Dendritic cell treated with granulocyte-macrophage colony-stimulating factor and Interleukin-4, amounts not matched to agents 40 ng/mL and 50 ng/mL, for 4 days (primary cell): Measurements from ENCODE around the gene CTNND2.

ENCODE experiments used
- H3K27ac Mint-ChIP-seq: one replicate; pipeline ENCODE4 v1.8.0; 2022; ENCODE audit warnings: mild to moderate bottlenecking, mixed read lengths
- H3K27me3 Mint-ChIP-seq: one replicate; pipeline ENCODE4 v1.8.0; 2022; ENCODE audit warnings: mild to moderate bottlenecking, mixed read lengths
- H3K36me3 Mint-ChIP-seq: one replicate; pipeline ENCODE4 v1.8.0; 2022; ENCODE audit warnings: low read depth, mixed read lengths
- H3K4me1 Mint-ChIP-seq: one replicate; pipeline ENCODE4 v1.8.0; 2022; ENCODE audit warnings: low read depth, mixed read lengths
- H3K4me3 Mint-ChIP-seq: one replicate; pipeline ENCODE4 v1.8.0; 2022; ENCODE audit warnings: mild to moderate bottlenecking, moderate library complexity, mixed read lengths
- H3K9me3 Mint-ChIP-seq: one replicate; pipeline ENCODE4 v1.8.0; 2022; ENCODE audit warnings: mixed read lengths
- intact Hi-C: fragments of 100-400 bp; cut with micrococcal nuclease; formaldehyde crosslinking; loops from one replicate; pipeline ENCODE4 v1.15.0; 2022

The CTNND2 gene

GRCh38 chr5:11385901-11386293 lies 518.3 kb downstream of the CTNND2 start:
- Mint-ChIP-seq H3K4me3 (no peak overlapping the region), H3K4me1 (peaks cover 5% of the 10 kb centered on the region), H3K9me3 (no peaks in the 10 kb centered on the region), H3K36me3 (no peaks in the 10 kb centered on the region), H3K27ac (no peak overlapping the region), H3K27me3 (peaks cover 58% of the 10 kb centered on the region)
- intact Hi-C loops = no loop called here

DNA sequence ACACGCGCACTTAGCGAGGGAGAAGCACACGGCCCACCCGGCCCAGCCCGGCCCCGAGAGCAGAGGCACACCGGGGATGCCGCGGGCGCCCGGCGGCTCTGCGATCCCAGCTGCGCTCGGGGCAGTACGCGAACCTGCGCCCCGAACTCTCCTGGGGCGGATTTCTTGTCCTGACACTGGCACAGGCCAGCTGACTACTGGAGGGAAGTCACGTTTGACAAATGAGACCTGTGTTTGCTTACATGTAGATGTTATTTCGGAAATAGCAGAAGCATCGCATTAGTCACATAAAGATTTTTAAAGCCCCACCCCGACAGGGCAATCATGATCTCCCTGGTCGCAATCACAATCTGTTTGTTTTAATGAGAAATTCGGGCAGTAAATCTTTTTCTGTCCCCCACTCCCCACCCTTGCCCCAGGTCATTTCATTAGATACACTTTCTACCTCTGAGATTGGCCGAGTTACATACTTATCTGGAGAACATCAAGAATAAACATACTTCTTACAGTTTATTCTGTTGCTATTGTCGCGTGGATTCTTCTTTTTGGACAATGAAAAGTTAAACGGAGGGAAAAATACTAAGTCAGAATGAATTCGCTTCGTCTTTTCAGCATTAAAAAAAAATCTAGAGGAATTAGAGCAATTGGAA lies 518.9 kb downstream of the CTNND2 start:
- H3K27me3 Mint-ChIP-seq = peaks cover 59% of the 10 kb centered on the region

GRCh38 chr5:11384441-11385250 lies 519.6 kb downstream of the CTNND2 start:
- Mint-ChIP-seq H3K4me3 (no peak overlapping the region), H3K9me3 (no peaks in the 10 kb centered on the region), H3K27me3 (peaks cover 63% of the 10 kb centered on the region), H3K4me1 (peaks cover 5% of the 10 kb centered on the region), H3K27ac (no peak overlapping the region), H3K36me3 (no peaks in the 10 kb centered on the region)
- intact Hi-C loops = no loop called here

More for the DNA sequence above, 518.9 kb downstream of the CTNND2 start:
- Mint-ChIP-seq H3K4me1 (peaks cover 5% of the 10 kb centered on the region), H3K9me3 (no peaks in the 10 kb centered on the region), H3K36me3 (no peaks in the 10 kb centered on the region), H3K4me3 (no peak overlapping the region), H3K27ac (no peak overlapping the region)
- intact Hi-C loops = no loop called here

DNA sequence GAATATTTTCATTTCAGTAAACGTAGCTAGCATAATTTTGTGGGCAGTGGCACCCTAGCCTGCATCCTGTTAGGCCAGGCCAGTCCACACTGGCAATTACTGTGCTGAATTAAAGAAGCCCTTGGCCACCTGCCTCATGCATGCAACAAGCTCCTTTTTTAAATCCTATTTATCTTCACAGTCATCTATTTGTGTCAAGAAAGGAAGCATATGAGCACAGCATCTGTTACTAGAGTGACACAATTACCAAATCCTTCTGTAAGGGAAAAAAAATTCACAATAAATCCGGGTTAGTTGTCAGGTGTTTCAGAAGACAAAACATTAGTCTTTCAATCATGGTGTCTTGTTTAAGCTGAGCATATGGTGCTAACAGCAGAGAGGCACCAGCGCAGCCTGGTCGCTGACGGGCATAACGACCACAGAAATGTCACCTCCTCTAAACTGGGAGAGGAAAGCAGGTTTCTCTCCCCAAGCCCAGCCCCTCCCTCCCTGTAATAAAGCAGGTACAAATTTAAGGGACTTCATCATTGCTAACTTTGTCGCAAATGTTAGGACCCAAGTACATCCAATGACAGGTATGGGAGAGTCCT lies 520.6 kb downstream of the CTNND2 start:
- H3K36me3 Mint-ChIP-seq = no peaks in the 10 kb centered on the region
- peaks cover 5% of the 10 kb centered on the region for H3K4me1 Mint-ChIP-seq
- H3K27ac Mint-ChIP-seq = no peak overlapping the region
- H3K27me3 Mint-ChIP-seq = peaks cover 64% of the 10 kb centered on the region
- no peaks in the 10 kb centered on the region for H3K9me3 Mint-ChIP-seq
- H3K4me3 Mint-ChIP-seq = no peak overlapping the region
- intact Hi-C loops = no loop called here

DNA sequence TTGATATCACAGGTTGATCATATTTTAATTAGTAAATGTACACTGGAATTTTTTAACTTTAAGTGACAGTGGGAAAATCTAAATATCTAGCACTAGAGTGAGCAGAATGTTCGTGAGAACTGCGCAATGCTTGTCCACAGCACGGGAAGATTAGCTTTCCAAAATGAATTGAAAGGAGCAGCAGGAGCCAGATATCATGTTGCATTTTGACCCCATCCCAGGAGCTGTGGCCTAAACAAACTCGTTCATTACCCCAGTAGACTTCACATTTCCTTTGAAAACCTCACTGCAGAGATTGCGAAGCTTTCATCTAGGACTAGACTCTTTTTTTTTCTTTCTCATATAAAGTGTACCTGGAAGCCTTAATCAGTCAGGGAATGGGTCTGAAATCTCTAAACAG lies 525.8 kb downstream of the CTNND2 start:
- no peaks in the 10 kb centered on the region for H3K36me3 Mint-ChIP-seq
- no peaks in the 10 kb centered on the region for H3K4me1 Mint-ChIP-seq
- peaks cover 30% of the 10 kb centered on the region for H3K27me3 Mint-ChIP-seq
- intact Hi-C loops = no loop called here
- no peak overlapping the region for H3K27ac Mint-ChIP-seq
- no peaks in the 10 kb centered on the region for H3K9me3 Mint-ChIP-seq
- H3K4me3 Mint-ChIP-seq = no peak overlapping the region

GRCh38 chr5:11377896-11378295 lies 526.4 kb downstream of the CTNND2 start:
- no peak overlapping the region for H3K4me3 Mint-ChIP-seq
- H3K4me1 Mint-ChIP-seq = no peaks in the 10 kb centered on the region
- no peak overlapping the region for H3K27ac Mint-ChIP-seq
- H3K36me3 Mint-ChIP-seq = no peaks in the 10 kb centered on the region
- H3K9me3 Mint-ChIP-seq = no peaks in the 10 kb centered on the region
- intact Hi-C loops = no loop called here
- peaks cover 24% of the 10 kb centered on the region for H3K27me3 Mint-ChIP-seq

DNA sequence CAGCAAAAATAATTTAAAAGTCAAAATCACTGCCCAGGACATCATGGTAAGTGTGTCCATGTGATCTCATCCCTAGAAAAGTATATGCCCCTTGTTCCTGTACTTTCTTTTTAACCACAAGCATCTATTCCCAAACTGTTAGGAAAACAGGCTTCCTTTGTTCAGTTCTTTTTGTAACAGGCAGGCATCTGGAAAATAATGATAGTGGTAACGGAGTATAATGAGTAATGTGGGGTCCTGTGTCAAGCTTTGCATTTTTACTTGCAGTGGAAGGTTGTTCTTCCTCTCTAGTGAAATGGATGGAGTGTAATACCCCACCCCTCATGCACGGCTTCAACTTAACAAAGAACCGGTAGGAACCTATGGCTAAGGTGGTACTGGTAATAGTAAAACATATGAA lies 532.1 kb downstream of the CTNND2 start:
- no peaks in the 10 kb centered on the region for H3K4me1 Mint-ChIP-seq
- H3K4me3 Mint-ChIP-seq = no peak overlapping the region
- intact Hi-C loops = no loop called here
- H3K9me3 Mint-ChIP-seq = no peaks in the 10 kb centered on the region
- H3K36me3 Mint-ChIP-seq = no peaks in the 10 kb centered on the region
- H3K27me3 Mint-ChIP-seq = peaks cover 3% of the 10 kb centered on the region
- no peak overlapping the region for H3K27ac Mint-ChIP-seq

- Mint-ChIP-seq H3K27me3 (peaks cover 3% of the 10 kb centered on the region), H3K4me3 (no peak overlapping the region), H3K4me1 (no peaks in the 10 kb centered on the region), H3K9me3 (no peaks in the 10 kb centered on the region), H3K27ac (no peak overlapping the region), H3K36me3 (no peaks in the 10 kb centered on the region)
- intact Hi-C loops = no loop called here
Observed at GRCh38 chr5:11371021-11371420, 533.2 kb downstream of the CTNND2 start.

DNA sequence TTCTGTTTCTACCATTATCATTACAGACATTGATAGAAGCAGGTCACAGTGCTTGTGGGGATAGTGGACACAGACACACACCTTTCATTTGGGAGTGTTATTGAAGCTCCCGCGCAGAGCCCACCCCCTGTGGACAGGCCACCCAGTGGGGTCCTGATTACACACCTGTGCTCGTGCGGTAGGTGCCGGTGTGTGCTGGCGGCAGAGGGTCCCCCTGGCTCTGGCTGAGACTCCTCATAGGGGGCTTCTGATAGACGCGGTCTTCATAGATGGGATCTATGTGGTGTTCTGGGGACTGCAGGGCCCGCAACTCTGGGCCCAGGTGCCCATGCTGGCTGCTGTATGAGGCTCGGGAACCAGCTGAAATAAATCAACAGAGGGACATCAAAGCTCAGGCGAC lies 539.7 kb downstream of the CTNND2 start:
- Mint-ChIP-seq H3K36me3 (no peaks in the 10 kb centered on the region), H3K9me3 (no peaks in the 10 kb centered on the region), H3K27me3 (peaks cover 1% of the 10 kb centered on the region), H3K4me3 (no peak overlapping the region), H3K4me1 (no peaks in the 10 kb centered on the region), H3K27ac (no peak overlapping the region)
- intact Hi-C loops = no loop called here

DNA sequence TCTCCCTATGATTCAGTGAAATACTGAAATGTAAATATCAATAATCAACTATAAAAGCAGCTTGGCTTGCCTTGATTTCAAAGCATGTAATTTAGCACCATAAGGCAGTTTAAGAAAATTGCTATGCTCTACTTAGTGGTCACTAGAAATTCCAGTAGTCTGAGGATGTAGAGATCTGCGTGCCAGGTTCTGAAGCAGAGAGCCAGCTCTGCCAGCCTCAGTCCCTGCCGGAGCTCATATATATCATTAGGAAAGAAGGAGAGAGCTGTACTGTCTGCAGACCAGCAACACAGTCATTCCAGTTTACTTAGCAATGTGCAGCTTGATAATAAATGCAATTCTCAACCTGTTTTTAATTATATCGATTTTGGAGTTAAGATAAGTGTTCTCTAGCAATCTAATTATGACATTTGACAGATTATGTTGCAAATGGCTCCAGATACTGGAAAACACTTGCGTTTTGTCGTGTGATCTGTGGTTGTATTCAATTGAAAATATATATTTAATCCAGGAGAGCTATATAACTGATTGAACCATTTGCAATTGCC lies 540.5 kb downstream of the CTNND2 start:
- H3K36me3 Mint-ChIP-seq = no peaks in the 10 kb centered on the region
- H3K27me3 Mint-ChIP-seq = no peaks in the 10 kb centered on the region
- intact Hi-C loops = no loop called here

DNA sequence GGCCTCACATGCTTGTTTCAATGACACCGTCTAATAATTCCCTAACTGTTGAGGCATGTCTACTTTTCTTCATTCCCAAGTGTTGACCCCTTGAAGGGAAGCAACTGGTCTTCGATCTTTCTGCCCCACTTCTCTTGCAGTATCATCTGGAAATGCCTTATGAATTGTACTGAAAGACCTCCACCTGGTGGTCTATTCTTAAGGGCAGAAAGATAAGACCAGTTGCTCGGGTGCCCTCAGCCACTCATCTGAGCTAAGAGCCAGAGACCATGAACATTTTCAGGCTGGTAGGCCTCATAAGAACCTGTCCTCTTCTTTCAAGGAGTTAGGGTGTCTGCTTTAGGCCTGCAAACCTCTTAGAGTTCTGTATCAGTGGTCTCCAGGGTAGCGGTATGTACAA lies 542.5 kb downstream of the CTNND2 start:
- H3K4me1 Mint-ChIP-seq = no peaks in the 10 kb centered on the region
- no peaks in the 10 kb centered on the region for H3K9me3 Mint-ChIP-seq
- no peak overlapping the region for H3K27ac Mint-ChIP-seq
- no peak overlapping the region for H3K4me3 Mint-ChIP-seq
- H3K36me3 Mint-ChIP-seq = no peaks in the 10 kb centered on the region
- intact Hi-C loops = no loop called here
- no peaks in the 10 kb centered on the region for H3K27me3 Mint-ChIP-seq

More for the DNA sequence above, 540.5 kb downstream of the CTNND2 start:
- H3K9me3 Mint-ChIP-seq = no peaks in the 10 kb centered on the region
- H3K27ac Mint-ChIP-seq = no peak overlapping the region
- H3K4me3 Mint-ChIP-seq = no peak overlapping the region
- no peaks in the 10 kb centered on the region for H3K4me1 Mint-ChIP-seq

DNA sequence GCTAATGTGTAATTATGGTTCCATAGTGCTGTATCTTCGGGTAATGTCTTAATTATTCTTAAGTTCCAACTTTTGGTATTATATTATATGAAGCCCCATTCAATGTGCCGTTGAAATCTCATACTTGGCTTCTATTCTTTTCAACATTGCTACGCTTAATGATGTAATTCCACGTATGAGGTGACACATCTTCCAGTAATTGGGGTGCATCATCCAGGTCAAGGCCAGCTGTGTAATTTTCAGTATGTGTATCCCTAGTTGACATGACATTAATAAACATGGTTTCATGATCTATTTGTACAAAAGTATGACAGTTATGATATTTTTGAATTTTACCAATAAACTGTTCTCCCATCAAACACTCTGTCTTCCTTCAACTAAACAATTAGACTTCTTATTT lies 546.3 kb downstream of the CTNND2 start:
- Mint-ChIP-seq H3K4me1 (no peaks in the 10 kb centered on the region), H3K27me3 (no peaks in the 10 kb centered on the region), H3K27ac (no peak overlapping the region), H3K9me3 (no peaks in the 10 kb centered on the region), H3K4me3 (no peak overlapping the region), H3K36me3 (no peaks in the 10 kb centered on the region)
- intact Hi-C loops = no loop called here

DNA sequence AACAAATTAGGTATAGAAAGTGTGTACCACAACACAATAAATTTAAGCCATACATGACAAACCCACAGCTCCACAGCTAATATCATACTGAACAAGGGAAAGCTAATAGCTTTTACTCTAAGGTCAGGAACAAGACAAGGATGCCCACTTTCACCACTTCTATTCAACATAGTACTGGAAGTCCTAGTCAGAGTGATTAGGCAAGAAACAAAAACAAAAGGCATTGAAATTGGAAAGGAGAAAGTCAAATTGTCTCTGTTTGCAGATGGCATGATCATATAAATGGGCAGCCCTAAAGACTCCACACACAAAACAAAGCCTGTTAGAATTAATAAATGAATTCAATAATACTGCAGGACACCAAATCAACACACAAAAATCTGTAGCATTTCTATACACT lies 548.8 kb downstream of the CTNND2 start:
- Mint-ChIP-seq H3K27ac (no peak overlapping the region), H3K4me1 (no peaks in the 10 kb centered on the region)

DNA sequence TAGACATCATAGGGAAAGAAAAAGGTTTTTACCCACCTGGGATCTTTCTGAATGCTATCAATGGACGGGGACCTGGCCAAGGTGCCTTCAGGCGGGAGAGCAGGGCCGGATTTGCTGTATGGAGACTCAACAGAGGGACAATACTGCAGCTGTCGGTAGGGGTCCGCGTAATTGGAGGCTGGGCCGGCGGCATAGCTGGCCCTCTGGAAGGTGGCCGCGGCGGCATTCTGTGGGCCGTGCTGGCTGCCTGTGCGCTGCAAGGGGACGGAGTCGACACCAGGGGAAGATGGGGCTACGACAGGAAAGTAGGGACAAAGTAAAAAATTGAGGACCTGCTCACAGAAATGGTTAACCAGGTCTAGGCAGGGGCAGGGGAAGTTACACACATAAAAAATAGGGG lies 557.9 kb downstream of the CTNND2 start:
- H3K27ac Mint-ChIP-seq = no peak overlapping the region
- H3K36me3 Mint-ChIP-seq = no peaks in the 10 kb centered on the region
- intact Hi-C loops = no loop called here

More for the DNA sequence above, 548.8 kb downstream of the CTNND2 start:
- Mint-ChIP-seq H3K4me3 (no peak overlapping the region), H3K9me3 (no peaks in the 10 kb centered on the region), H3K36me3 (no peaks in the 10 kb centered on the region), H3K27me3 (no peaks in the 10 kb centered on the region)
- intact Hi-C loops = no loop called here

More for the DNA sequence above, 557.9 kb downstream of the CTNND2 start:
- Mint-ChIP-seq H3K27me3 (peaks cover 3% of the 10 kb centered on the region), H3K4me1 (no peaks in the 10 kb centered on the region), H3K4me3 (no peak overlapping the region), H3K9me3 (no peaks in the 10 kb centered on the region)
